Nephron (organoid): Measurements from ENCODE around the gene ANGPTL2.

Experiments
- H3K27ac Mint-ChIP-seq, 3 experiments: 2 replicates each; pipeline ENCODE4 v1.8.0; 2020; ENCODE audit warnings: mixed read lengths in 3 of 3, mild to moderate bottlenecking in 2 of 3, moderate library complexity in 1 of 3
- H3K27me3 Mint-ChIP-seq: 2 replicates; pipeline ENCODE4 v1.8.0; 2021; ENCODE audit warnings: low read depth, mild to moderate bottlenecking, moderate library complexity, mixed read lengths
- H3K36me3 Mint-ChIP-seq: 2 replicates; pipeline ENCODE4 v1.8.0; 2020; ENCODE audit warnings: low read depth, mixed read lengths
- H3K4me1 Mint-ChIP-seq: 2 replicates; pipeline ENCODE4 v1.8.0; 2020; ENCODE audit warnings: mixed read lengths
- H3K4me3 Mint-ChIP-seq, 3 experiments: 2 replicates each; pipeline ENCODE4 v1.8.0; 2020; ENCODE audit warnings: mild to moderate bottlenecking in 3 of 3, mixed read lengths in 3 of 3, moderate library complexity in 2 of 3
- H3K9me3 Mint-ChIP-seq: 2 replicates; pipeline ENCODE4 v1.8.0; 2020; ENCODE audit warnings: mixed read lengths
- CTCF ChIP-seq, 3 experiments: fragments of 200-600 bp; sonication (generic); IDR thresholded peaks; one replicate each; pipeline ENCODE4 v1.5.0; 2021; ENCODE audit warnings: antibody characterized with exemption in 3 of 3; ENCODE audit not compliant: unreplicated experiment in 3 of 3

The ANGPTL2 gene

GRCh38 chr9:127090341-127090985, 32.0 kb downstream of the ANGPTL2 start:
- Mint-ChIP-seq H3K9me3 (no peaks in the 10 kb centered on the region), H3K27me3 (peaks cover 2% of the 10 kb centered on the region), H3K4me3 (no peak overlapping the region), H3K4me1 (peaks cover 34% of the 10 kb centered on the region), H3K27ac (peak overlapping the region in 2 of 3 experiments; percentile 38 to 88), H3K36me3 (peaks cover 24% of the 10 kb centered on the region)
- TF ChIP-seq CTCF (IDR thresholded peaks at IDR 0.05; ENCODE audit: unreplicated experiment in 3 of 3) = no peak

- Mint-ChIP-seq H3K27ac (peak overlapping the region in 2 of 3 experiments; percentile 80 to 88), H3K4me1 (peaks cover 36% of the 10 kb centered on the region), H3K27me3 (peaks cover 3% of the 10 kb centered on the region), H3K4me3 (no peak overlapping the region), H3K36me3 (peaks cover 24% of the 10 kb centered on the region), H3K9me3 (no peaks in the 10 kb centered on the region)
- TF ChIP-seq CTCF (IDR thresholded peaks at IDR 0.05; ENCODE audit: unreplicated experiment in 3 of 3) = no peak
Observed at GRCh38 chr9:127089631-127090081, 32.8 kb downstream of the ANGPTL2 start.

- H3K27me3 Mint-ChIP-seq = peaks cover 3% of the 10 kb centered on the region
- no peak overlapping the region for H3K4me3 Mint-ChIP-seq
- H3K27ac Mint-ChIP-seq = peak overlapping the region in 1 of 3 experiments; percentile 88
- no peaks in the 10 kb centered on the region for H3K9me3 Mint-ChIP-seq
- peaks cover 24% of the 10 kb centered on the region for H3K36me3 Mint-ChIP-seq
- no peak for TF ChIP-seq CTCF (IDR thresholded peaks at IDR 0.05; ENCODE audit: unreplicated experiment in 3 of 3)
- peaks cover 30% of the 10 kb centered on the region for H3K4me1 Mint-ChIP-seq
Observed at GRCh38 chr9:127088724-127089615, 33.5 kb downstream of the ANGPTL2 start.

- Mint-ChIP-seq H3K9me3 (no peaks in the 10 kb centered on the region), H3K27ac (no peak overlapping the region), H3K4me3 (no peak overlapping the region), H3K27me3 (peaks cover 3% of the 10 kb centered on the region), H3K4me1 (peaks cover 27% of the 10 kb centered on the region), H3K36me3 (peaks cover 21% of the 10 kb centered on the region)
- TF ChIP-seq CTCF (IDR thresholded peaks at IDR 0.05; ENCODE audit: unreplicated experiment in 3 of 3) = no peak
Observed at GRCh38 chr9:127087836-127088235, 34.6 kb downstream of the ANGPTL2 start.

GRCh38 chr9:127087411-127087810, 35.0 kb downstream of the ANGPTL2 start:
- no peaks in the 10 kb centered on the region for H3K9me3 Mint-ChIP-seq
- no peak for TF ChIP-seq CTCF (IDR thresholded peaks at IDR 0.05; ENCODE audit: unreplicated experiment in 3 of 3)
- peaks cover 27% of the 10 kb centered on the region for H3K4me1 Mint-ChIP-seq
- H3K4me3 Mint-ChIP-seq = no peak overlapping the region
- H3K27ac Mint-ChIP-seq = no peak overlapping the region
- peaks cover 3% of the 10 kb centered on the region for H3K27me3 Mint-ChIP-seq
- H3K36me3 Mint-ChIP-seq = peaks cover 21% of the 10 kb centered on the region
